K562 (cell line): ENCODE data around the gene LDLRAD3. TPM values are rescaled to one million over a fixed set of nuclear protein-coding genes. Genes with fewer than 3 reads are reported as not detected.

ENCODE experiments used
- ATAC-seq: fragments of 200-7000 bp; cut with Tn5 transposase; 3 replicates; pipeline ENCODE4 v1.9.1; 2020; ENCODE audit warnings: moderate library complexity
- BruUV-seq: library from RNA; stranded (reverse); fragments of 400-500 nt; replicated peaks from 2 replicates; lab custom pipeline; 2021; lab: Mats Ljungman, UMichigan
- CTCF ChIA-PET: fragments of 300-600 bp; formaldehyde crosslinking; extraction: SDS; loops from one replicate; lab custom pipeline; 2021; ENCODE audit warnings: low intra/inter-chr PET ratio; lab: Yijun Ruan, JAX
- POLR2A ChIA-PET: fragments of 300-600, 350-650 bp; sonication (Branson Sonifier 250); formaldehyde crosslinking; extraction: SDS; loops from one replicate; lab custom pipeline; 2021; ENCODE audit warnings: antibody characterized with exemption, inconsistent platforms; lab: Yijun Ruan, JAX
- DNase-seq, 4 experiments: peaks; one replicate each; pipeline versions ENCODE4 v3.0.0 to v3.0.0-alpha.2; 2011 to 2018; ENCODE audit warnings: low spot score in 3 of 4, mixed read lengths in 3 of 4; ENCODE audit errors: extremely low read depth in 1 of 4
- FAIRE-seq: peaks from 2 replicates; lab custom pipeline; 2011; peaks lifted over from hg19 to GRCh38; lab: Jason Lieb, UNC
- H2AFZ ChIP-seq: 2 replicates; pipeline ENCODE4 v1.6.0; 2011; ENCODE audit warnings: low read depth, low read length, control low read depth, inconsistent platforms
- H3K27ac ChIP-seq: fragments of 200-600 bp; 3 replicates; pipeline ENCODE4 v1.8.0; 2011; ENCODE audit warnings: low read depth, mild to moderate bottlenecking, control low read depth, inconsistent platforms, low read length, moderate library complexity, mixed read lengths; ENCODE audit errors: extremely low read depth
- H3K27me3 ChIP-seq, 2 experiments: fragments of 300-600 bp in 1 of 2; 2 replicates in 1 of 2; 3 replicates in 1 of 2; pipeline versions ENCODE4 v1.6.0 to v1.8.0; 2011; ENCODE audit warnings: inconsistent platforms in 2 of 2, low read length in 2 of 2, mild to moderate bottlenecking in 1 of 2, mixed read lengths in 1 of 2, moderate library complexity in 1 of 2; ENCODE audit not compliant: control insufficient read depth in 2 of 2, insufficient read depth in 2 of 2
- H3K36me3 ChIP-seq: fragments of 300-600 bp; 3 replicates; pipeline ENCODE4 v1.8.0; 2011; ENCODE audit warnings: mild to moderate bottlenecking, low read length, inconsistent platforms; ENCODE audit not compliant: control insufficient read depth, insufficient read depth
- H3K4me1 ChIP-seq, 2 experiments: fragments of 200-600 bp in 1 of 2; replicated peaks in 1 of 2; 2 replicates in 1 of 2; 3 replicates in 1 of 2; pipeline versions ENCODE4 v1.5.1 to v1.8.0; 2011; ENCODE audit warnings: inconsistent platforms in 2 of 2, low read length in 2 of 2, mild to moderate bottlenecking in 1 of 2, mixed read lengths in 1 of 2, moderate library complexity in 1 of 2; ENCODE audit not compliant: control insufficient read depth in 2 of 2, insufficient read depth in 2 of 2
- H3K4me2 ChIP-seq: 2 replicates; pipeline ENCODE4 v1.6.1; 2011; ENCODE audit warnings: low read length, control low read depth, inconsistent platforms, mixed read lengths; ENCODE audit not compliant: insufficient read depth
- H3K4me3 ChIP-seq: fragments of 200-600 bp; sonication (generic), shearing (Covaris generic); 2 replicates; pipeline ENCODE4 v1.5.1; 2016; ENCODE audit warnings: control low read depth, inconsistent platforms
- H3K79me2 ChIP-seq: fragments of 200-600 bp; 3 replicates; pipeline ENCODE4 v1.8.0; 2011; ENCODE audit warnings: low read length, inconsistent platforms; ENCODE audit not compliant: control insufficient read depth, insufficient read depth
- H3K9ac ChIP-seq, 2 experiments: 2 replicates each; pipeline versions ENCODE4 v1.6.0 to v1.6.1; 2011; ENCODE audit warnings: low read depth in 2 of 2, low read length in 2 of 2, control low read depth in 1 of 2, inconsistent platforms in 1 of 2, mild to moderate bottlenecking in 1 of 2, mixed read lengths in 1 of 2; ENCODE audit not compliant: insufficient read depth in 1 of 2
- H3K9me1 ChIP-seq: one replicate; pipeline ENCODE4 v1.6.0; 2011; ENCODE audit warnings: inconsistent platforms, mild to moderate bottlenecking, low read length, moderate library complexity; ENCODE audit not compliant: control insufficient read depth, insufficient read depth
- H3K9me3 ChIP-seq: replicated peaks from 2 replicates; pipeline ENCODE4 v1.5.1; 2011; ENCODE audit warnings: low read depth, low read length, inconsistent platforms; ENCODE audit not compliant: control insufficient read depth, insufficient read depth
- H4K20me1 ChIP-seq: replicated peaks from 2 replicates; pipeline ENCODE4 v1.6.1; 2011; ENCODE audit warnings: low read length, inconsistent platforms, mixed read lengths; ENCODE audit not compliant: control insufficient read depth, insufficient read depth
- FOXP1 ChIP-seq: sonication (generic); formaldehyde crosslinking; IDR thresholded peaks from 2 replicates; pipeline ENCODE4 v1.8.0; 2022; ENCODE audit warnings: mild to moderate bottlenecking, missing genetic modification reagents
- GTF2E2 ChIP-seq: fragments of 200-800 bp; sonication (Bioruptor generic); IDR thresholded peaks from 2 replicates; pipeline ENCODE4 v1.6.1; 2016; ENCODE audit warnings: missing genetic modification characterization, missing compliant biosample characterization
- MCM2 ChIP-seq: fragments of 450-650 bp; IDR thresholded peaks from 2 replicates; pipeline ENCODE4 v1.6.1; 2017; ENCODE audit warnings: low read depth, mild to moderate bottlenecking
- SIX5 ChIP-seq, 2 experiments: IDR thresholded peaks; 2 replicates each; pipeline ENCODE4 v1.6.1; 2011; ENCODE audit warnings: low read length in 2 of 2, borderline replicate concordance in 1 of 2, low read depth in 1 of 2, mild to moderate bottlenecking in 1 of 2, moderate library complexity in 1 of 2; ENCODE audit not compliant: insufficient read depth in 1 of 2
- SMARCC2 ChIP-seq: fragments of 450-650 bp; IDR thresholded peaks from 2 replicates; pipeline ENCODE4 v1.6.1; 2017; ENCODE audit warnings: antibody characterized with exemption, moderate library complexity, mild to moderate bottlenecking, low read depth
- TAF1 ChIP-seq: IDR thresholded peaks from 2 replicates; pipeline ENCODE4 v1.6.1; 2011; ENCODE audit warnings: mild to moderate bottlenecking, low read length, moderate library complexity; ENCODE audit not compliant: insufficient read depth, control insufficient read depth, severe bottlenecking; ENCODE audit errors: extremely low read depth
- U2AF1 ChIP-seq: fragments of 200-400 bp; formaldehyde crosslinking; optimal IDR thresholded peaks from 2 replicates; pipeline ENCODE3; 2017; ENCODE audit warnings: mild to moderate bottlenecking, low read depth, low read length, moderate library complexity
- ZSCAN29 ChIP-seq: fragments of 450-650 bp; IDR thresholded peaks from 2 replicates; pipeline ENCODE4 v1.6.1; 2017
- WGBS: fragments of 100-300 bp; shearing (Covaris generic); methylation state at CpG from one replicate; pipeline ENCODE4 v1.1.6; 2016; ENCODE audit warnings: low coverage, mixed read lengths; ENCODE audit not compliant: insufficient coverage; ENCODE audit errors: missing lambda C conversion rate; 5-methylcytosine and 5-hydroxymethylcytosine counted together
- in situ Hi-C: fragments of 300-500 bp; cut with MboI; formaldehyde crosslinking; loops from 4 replicates; pipeline ENCODE4 v1.15.0; 2018; ENCODE audit warnings: inconsistent platforms, mixed read lengths
- intact Hi-C: fragments of 100-400 bp; cut with micrococcal nuclease; formaldehyde crosslinking; loops from 2 replicates; pipeline ENCODE4 v1.14.2; 2022
- polyA plus RNA-seq, 8 experiments: library from polyadenylated mRNA; depleted of rRNA in 4 of 8; stranded (reverse) in 5 of 8; unstranded in 3 of 8; fragments of >200 nt; fragmentation: Nextera tagmentation in 2 of 8; fragmentation: Illumina TruSeq in 1 of 8; extraction: Ambion mirVana in 2 of 8; extraction: Trizol in 1 of 8; gene quantifications; 2 replicates each; pipeline versions ENCODE4 v1.2.1 to v1.2.3, GENCODE V29; 2011 to 2014; ENCODE audit warnings: inconsistent platforms in 1 of 8, missing spikeins in 1 of 8
- total RNA-seq, 7 experiments: library from RNA; depleted of rRNA in 6 of 7; stranded (reverse); fragments of >200 nt in 6 of 7; fragmentation: Illumina TruSeq in 2 of 7; extraction: Trizol in 2 of 7; gene quantifications; 2 replicates each; pipeline versions ENCODE4 v1.2.1 to v1.2.3, GENCODE V29; 2011 to 2021; ENCODE audit warnings: low replicate concordance in 1 of 7
- TF ChIP-seq, protein P1 (sequence below), 2 experiments: fragments of 450-650 bp in 1 of 2; sonication (generic) in 1 of 2; formaldehyde crosslinking; conservative IDR thresholded peaks; 2 replicates each; pipeline versions ENCODE4 v1.4.0 to v1.8.1; 2020 to 2022; ENCODE audit warnings: mild to moderate bottlenecking in 1 of 2, missing genetic modification reagents in 1 of 2
- TF ChIP-seq, protein P2 (sequence below): fragments of 200-800 bp; sonication (Bioruptor generic); IDR thresholded peaks from 2 replicates; pipeline ENCODE4 v1.6.1; 2017; ENCODE audit warnings: missing genetic modification characterization, missing compliant biosample characterization
- TF ChIP-seq, protein P3 (sequence below): fragments of 450-650 bp; IDR thresholded peaks from 2 replicates; pipeline ENCODE4 v1.6.1; 2016; ENCODE audit warnings: low read depth

Gene LDLRAD3
- total and polyA plus RNA-seq, 9 of the 15 experiments (the other 6 are each of a cell fraction or from before 2014, with no cell fraction given), result 0.73 to 7.2 (median 3.5) TPM

DNA sequence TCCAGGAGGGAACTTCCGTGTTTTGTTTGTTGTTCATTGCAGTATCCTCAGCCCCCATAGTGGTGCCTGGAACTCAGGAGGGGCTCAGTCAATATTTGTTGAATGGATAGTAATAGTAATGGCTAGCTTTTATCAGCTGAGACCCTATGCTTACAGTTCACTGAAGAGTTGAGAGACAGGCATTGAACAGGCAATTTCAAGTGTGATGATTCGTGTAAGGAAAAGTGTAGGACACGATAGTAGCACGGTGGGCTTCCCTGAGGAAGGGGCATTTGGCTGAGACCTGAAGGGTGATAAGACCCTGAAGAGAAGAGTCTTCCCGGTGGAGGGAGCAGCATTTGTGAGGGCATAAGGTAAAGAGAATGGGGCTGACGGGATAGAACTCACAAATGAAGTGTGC lies 186.1 kb downstream of the LDLRAD3 start (continued):
- TF ChIP-seq SMARCC2, result no peak
- TF ChIP-seq, protein P1, sequence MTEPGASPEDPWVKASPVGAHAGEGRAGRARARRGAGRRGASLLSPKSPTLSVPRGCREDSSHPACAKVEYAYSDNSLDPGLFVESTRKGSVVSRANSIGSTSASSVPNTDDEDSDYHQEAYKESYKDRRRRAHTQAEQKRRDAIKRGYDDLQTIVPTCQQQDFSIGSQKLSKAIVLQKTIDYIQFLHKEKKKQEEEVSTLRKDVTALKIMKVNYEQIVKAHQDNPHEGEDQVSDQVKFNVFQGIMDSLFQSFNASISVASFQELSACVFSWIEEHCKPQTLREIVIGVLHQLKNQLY (CRISPR knock-in tag; conservative IDR thresholded peaks at IDR 0.05), result no peak
- no peak for TF ChIP-seq MCM2
- TF ChIP-seq ZSCAN29, result no peak
- no peak for TF ChIP-seq TAF1
- TF ChIP-seq GTF2E2, result no peak
- TF ChIP-seq, protein P2, sequence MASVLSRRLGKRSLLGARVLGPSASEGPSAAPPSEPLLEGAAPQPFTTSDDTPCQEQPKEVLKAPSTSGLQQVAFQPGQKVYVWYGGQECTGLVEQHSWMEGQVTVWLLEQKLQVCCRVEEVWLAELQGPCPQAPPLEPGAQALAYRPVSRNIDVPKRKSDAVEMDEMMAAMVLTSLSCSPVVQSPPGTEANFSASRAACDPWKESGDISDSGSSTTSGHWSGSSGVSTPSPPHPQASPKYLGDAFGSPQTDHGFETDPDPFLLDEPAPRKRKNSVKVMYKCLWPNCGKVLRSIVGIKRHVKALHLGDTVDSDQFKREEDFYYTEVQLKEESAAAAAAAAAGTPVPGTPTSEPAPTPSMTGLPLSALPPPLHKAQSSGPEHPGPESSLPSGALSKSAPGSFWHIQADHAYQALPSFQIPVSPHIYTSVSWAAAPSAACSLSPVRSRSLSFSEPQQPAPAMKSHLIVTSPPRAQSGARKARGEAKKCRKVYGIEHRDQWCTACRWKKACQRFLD, result no peak

GRCh38 chr11:36130401-36130800 lies 186.5 kb downstream of the LDLRAD3 start:
- no TSS peak for BruUV-seq
- no peak overlapping the region for H3K27ac ChIP-seq
- H3K9me3 ChIP-seq, result no peaks in the 10 kb centered on the region; the same call in 1 of the 2 replicates
- H3K4me1 ChIP-seq, result peaks cover 6 to 19% of the 10 kb centered on the region in 2 experiments; a peak in 4 of 5 replicates
- peak overlapping the region; percentile 26; the same call in 1 of the 2 replicates for H2AFZ ChIP-seq
- ChIA-PET POLR2A (no interaction called here), CTCF (no interaction called here)
- intact Hi-C loops (loop anchor here (2.0 to 10.0 kb wide), 3 partner anchors 186 to 514 kb away; partner anchors contain the start of gene LDLRAD3), in situ Hi-C loops (no loop called here)
- H3K79me2 ChIP-seq, result no peaks in the 10 kb centered on the region
- ATAC-seq (no peak), FAIRE-seq (no peak), DNase-seq (peak in 1 of 4 experiments; percentile 18)
- no peaks in the 10 kb centered on the region for H4K20me1 ChIP-seq
- 60% methylated on average over 8 of the region's 8 CpGs for WGBS
- H3K9ac ChIP-seq, result no peak overlapping the region
- no peaks in the 10 kb centered on the region for H3K36me3 ChIP-seq
- H3K4me2 ChIP-seq, result no peak overlapping the region
- no peaks in the 10 kb centered on the region for H3K27me3 ChIP-seq
- no peaks in the 10 kb centered on the region for H3K9me1 ChIP-seq
- H3K4me3 ChIP-seq, result no peak overlapping the region
- TF ChIP-seq, protein P3, sequence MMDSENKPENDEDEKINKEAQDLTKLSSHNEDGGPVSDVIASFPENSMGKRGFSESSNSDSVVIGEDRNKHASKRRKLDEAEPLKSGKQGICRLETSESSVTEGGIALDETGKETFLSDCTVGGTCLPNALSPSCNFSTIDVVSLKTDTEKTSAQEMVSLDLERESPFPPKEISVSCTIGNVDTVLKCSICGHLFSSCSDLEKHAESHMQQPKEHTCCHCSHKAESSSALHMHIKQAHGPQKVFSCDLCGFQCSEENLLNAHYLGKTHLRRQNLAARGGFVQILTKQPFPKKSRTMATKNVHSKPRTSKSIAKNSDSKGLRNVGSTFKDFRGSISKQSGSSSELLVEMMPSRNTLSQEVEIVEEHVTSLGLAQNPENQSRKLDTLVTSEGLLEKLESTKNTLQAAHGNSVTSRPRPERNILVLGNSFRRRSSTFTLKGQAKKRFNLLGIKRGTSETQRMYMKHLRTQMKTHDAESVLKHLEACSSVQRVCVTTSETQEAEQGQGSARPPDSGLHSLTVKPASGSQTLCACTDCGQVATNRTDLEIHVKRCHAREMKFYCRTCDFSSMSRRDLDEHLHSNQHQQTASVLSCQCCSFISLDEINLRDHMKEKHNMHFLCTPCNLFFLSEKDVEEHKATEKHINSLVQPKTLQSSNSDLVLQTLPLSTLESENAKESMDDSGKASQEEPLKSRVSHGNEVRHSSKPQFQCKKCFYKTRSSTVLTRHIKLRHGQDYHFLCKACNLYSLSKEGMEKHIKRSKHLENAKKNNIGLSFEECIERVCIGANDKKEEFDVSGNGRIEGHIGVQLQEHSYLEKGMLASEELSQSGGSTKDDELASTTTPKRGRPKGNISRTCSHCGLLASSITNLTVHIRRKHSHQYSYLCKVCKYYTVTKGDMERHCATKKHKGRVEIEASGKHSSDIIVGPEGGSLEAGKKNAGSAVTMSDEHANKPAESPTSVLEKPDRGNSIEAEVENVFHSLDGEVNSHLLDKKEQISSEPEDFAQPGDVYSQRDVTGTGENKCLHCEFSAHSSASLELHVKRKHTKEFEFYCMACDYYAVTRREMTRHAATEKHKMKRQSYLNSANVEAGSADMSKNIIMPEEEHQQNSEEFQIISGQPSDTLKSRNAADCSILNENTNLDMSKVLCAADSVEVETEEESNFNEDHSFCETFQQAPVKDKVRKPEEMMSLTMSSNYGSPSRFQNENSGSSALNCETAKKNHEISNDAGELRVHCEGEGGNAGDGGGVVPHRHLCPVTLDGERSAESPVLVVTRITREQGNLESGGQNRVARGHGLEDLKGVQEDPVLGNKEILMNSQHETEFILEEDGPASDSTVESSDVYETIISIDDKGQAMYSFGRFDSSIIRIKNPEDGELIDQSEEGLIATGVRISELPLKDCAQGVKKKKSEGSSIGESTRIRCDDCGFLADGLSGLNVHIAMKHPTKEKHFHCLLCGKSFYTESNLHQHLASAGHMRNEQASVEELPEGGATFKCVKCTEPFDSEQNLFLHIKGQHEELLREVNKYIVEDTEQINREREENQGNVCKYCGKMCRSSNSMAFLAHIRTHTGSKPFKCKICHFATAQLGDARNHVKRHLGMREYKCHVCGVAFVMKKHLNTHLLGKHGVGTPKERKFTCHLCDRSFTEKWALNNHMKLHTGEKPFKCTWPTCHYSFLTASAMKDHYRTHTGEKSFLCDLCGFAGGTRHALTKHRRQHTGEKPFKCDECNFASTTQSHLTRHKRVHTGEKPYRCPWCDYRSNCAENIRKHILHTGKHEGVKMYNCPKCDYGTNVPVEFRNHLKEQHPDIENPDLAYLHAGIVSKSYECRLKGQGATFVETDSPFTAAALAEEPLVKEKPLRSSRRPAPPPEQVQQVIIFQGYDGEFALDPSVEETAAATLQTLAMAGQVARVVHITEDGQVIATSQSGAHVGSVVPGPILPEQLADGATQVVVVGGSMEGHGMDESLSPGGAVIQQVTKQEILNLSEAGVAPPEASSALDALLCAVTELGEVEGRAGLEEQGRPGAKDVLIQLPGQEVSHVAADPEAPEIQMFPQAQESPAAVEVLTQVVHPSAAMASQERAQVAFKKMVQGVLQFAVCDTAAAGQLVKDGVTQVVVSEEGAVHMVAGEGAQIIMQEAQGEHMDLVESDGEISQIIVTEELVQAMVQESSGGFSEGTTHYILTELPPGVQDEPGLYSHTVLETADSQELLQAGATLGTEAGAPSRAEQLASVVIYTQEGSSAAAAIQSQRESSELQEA, result no peak
- TF ChIP-seq SIX5 (IDR thresholded peaks at IDR 0.05; ENCODE audit: borderline replicate concordance in 1 of 2, insufficient read depth in 1 of 2, low read depth in 1 of 2, low read length in 2 of 2), result no peak
- no peak for TF ChIP-seq U2AF1
- TF ChIP-seq FOXP1, result no peak
